GM21529 (cell line): ENCODE results near the gene DDB1.
"Not testable (repeated sequence)": the region's sequence is repeated elsewhere in the genome, so short reads cannot be mapped to it uniquely, and the experiment has no call there.

ENCODE experiments used
- ATAC-seq: cut with Tn5 transposase; IDR thresholded peaks from one replicate; pipeline ENCODE4 v1.9.1; 2021; ENCODE audit not compliant: unreplicated experiment

Gene DDB1

GRCh38 chr11:61273178-61274078 lies 59.5 kb downstream of the DDB1 start:
- no peak for ATAC-seq

GRCh38 chr11:61272731-61273130 lies 60.2 kb downstream of the DDB1 start:
- ATAC-seq = no peak

GRCh38 chr11:61270354-61271076 lies 62.4 kb downstream of the DDB1 start:
- ATAC-seq = no peak

GRCh38 chr11:61268588-61269250 lies 64.2 kb downstream of the DDB1 start:
- no peak for ATAC-seq

GRCh38 chr11:61267437-61267841 lies 65.5 kb downstream of the DDB1 start:
- no peak for ATAC-seq

GRCh38 chr11:61266602-61267001 lies 66.3 kb downstream of the DDB1 start:
- ATAC-seq = no peak

GRCh38 chr11:61265357-61265756 lies 67.5 kb downstream of the DDB1 start:
- no peak for ATAC-seq

- ATAC-seq = no peak
These were observed 68.1 kb downstream of the DDB1 start for GRCh38 chr11:61264795-61265194.

GRCh38 chr11:61264371-61264770 lies 68.5 kb downstream of the DDB1 start:
- no peak for ATAC-seq

GRCh38 chr11:61259363-61259762 lies 73.5 kb downstream of the DDB1 start:
- no peak for ATAC-seq

GRCh38 chr11:61258546-61258945 lies 74.4 kb downstream of the DDB1 start:
- no peak for ATAC-seq

GRCh38 chr11:61256710-61257482 lies 76.0 kb downstream of the DDB1 start:
- ATAC-seq = no peak

- ATAC-seq = peak; percentile 76
These were observed 78.4 kb downstream of the DDB1 start for GRCh38 chr11:61254403-61255025.

- not testable (repeated sequence) for ATAC-seq
These were observed 80.6 kb downstream of the DDB1 start for GRCh38 chr11:61252332-61252731.

- ATAC-seq = not testable (repeated sequence)
These were observed 81.8 kb downstream of the DDB1 start for GRCh38 chr11:61250796-61251765.
